H1 (cell line): Measurements from ENCODE around the gene SLC25A51. TPM values are rescaled to one million over a fixed set of nuclear protein-coding genes. Genes with fewer than 3 reads are reported as not detected.

Experiments used
- CTCF ChIA-PET: fragments of 300-600 bp; sonication (Branson Sonifier 250); formaldehyde crosslinking; loops from one replicate; lab custom pipeline; 2021; ENCODE audit not compliant: partially characterized antibody; lab: Charles Lee
- POLR2A ChIA-PET: fragments of 300-600 bp; sonication (Branson Sonifier 250); formaldehyde crosslinking; loops from one replicate; lab custom pipeline; 2021; ENCODE audit warnings: inconsistent platforms; ENCODE audit not compliant: partially characterized antibody; lab: Charles Lee
- DNase-seq, 2 experiments: peaks; one replicate each; pipeline versions ENCODE4 v3.0.0 to v3.0.0-alpha.2; 2010 to 2022; ENCODE audit warnings: low spot score in 2 of 2, low read depth in 1 of 2, mixed read lengths in 1 of 2
- FAIRE-seq: peaks from 2 replicates; lab custom pipeline; 2011; peaks lifted over from hg19 to GRCh38; lab: Jason Lieb, UNC
- H2AFZ ChIP-seq: 2 replicates; pipeline ENCODE4 v1.8.1; 2012; ENCODE audit warnings: low read length, inconsistent platforms
- H2AK5ac ChIP-seq: 2 replicates; pipeline ENCODE4 v1.6.1; 2013; ENCODE audit warnings: low read depth, low read length
- H2BK120ac ChIP-seq: replicated peaks from 2 replicates; pipeline ENCODE3; 2013; ENCODE audit warnings: low read depth, low read length, inconsistent platforms
- H2BK12ac ChIP-seq: 2 replicates; pipeline ENCODE4 v1.6.1; 2013; ENCODE audit warnings: low read depth, low read length
- H2BK15ac ChIP-seq: 2 replicates; pipeline ENCODE4 v1.6.1; 2013; ENCODE audit warnings: low read length
- H2BK20ac ChIP-seq: 2 replicates; pipeline ENCODE4 v1.6.1; 2013; ENCODE audit warnings: low read length
- H2BK5ac ChIP-seq: 2 replicates; pipeline ENCODE4 v1.6.1; 2013; ENCODE audit warnings: low read depth, low read length
- H3K14ac ChIP-seq: 2 replicates; pipeline ENCODE4 v1.6.1; 2013; ENCODE audit warnings: inconsistent platforms; ENCODE audit not compliant: insufficient read length
- H3K18ac ChIP-seq: 2 replicates; pipeline ENCODE4 v1.6.1; 2013; ENCODE audit warnings: low read length; ENCODE audit errors: extremely low read depth
- H3K23ac ChIP-seq: 2 replicates; pipeline ENCODE4 v1.6.1; 2013; ENCODE audit warnings: inconsistent platforms; ENCODE audit not compliant: insufficient read length
- H3K23me2 ChIP-seq: 2 replicates; pipeline ENCODE4 v1.6.1; 2013; ENCODE audit warnings: low read depth, low read length
- H3K27ac ChIP-seq: 2 replicates; pipeline ENCODE4 v1.6.1; 2011; ENCODE audit warnings: low read depth, low read length, inconsistent platforms
- H3K27me3 ChIP-seq, 4 experiments: replicated peaks in 1 of 4; 1 replicate in 1 of 4; 2 replicates in 3 of 4; pipeline versions ENCODE4 v1.6.1 to v1.8.1; 2011 to 2013; ENCODE audit warnings: low read length in 3 of 4, mild to moderate bottlenecking in 3 of 4, inconsistent platforms in 2 of 4, mixed read lengths in 2 of 4, moderate library complexity in 1 of 4; ENCODE audit not compliant: control insufficient read depth in 3 of 4, insufficient read depth in 3 of 4; ENCODE audit errors: extremely low read depth in 1 of 4
- H3K36me3 ChIP-seq, 4 experiments: 2 replicates each; pipeline versions ENCODE4 v1.6.1 to v1.8.1; 2011 to 2013; ENCODE audit warnings: mild to moderate bottlenecking in 4 of 4, low read length in 3 of 4, moderate library complexity in 2 of 4, control low read depth in 1 of 4, inconsistent platforms in 1 of 4; ENCODE audit not compliant: insufficient read depth in 4 of 4, control insufficient read depth in 2 of 4
- H3K4ac ChIP-seq: replicated peaks from 2 replicates; pipeline ENCODE3; 2013; ENCODE audit warnings: low read length, low read depth, mixed read lengths, inconsistent platforms; ENCODE audit not compliant: insufficient read length
- H3K4me1 ChIP-seq, 4 experiments: replicated peaks in 1 of 4; 1 replicate in 1 of 4; 2 replicates in 3 of 4; pipeline versions ENCODE4 v1.6.1 to v1.8.1; 2011 to 2013; ENCODE audit warnings: low read length in 3 of 4, inconsistent platforms in 2 of 4, mixed read lengths in 1 of 4; ENCODE audit not compliant: insufficient read depth in 4 of 4, control insufficient read depth in 3 of 4
- H3K4me2 ChIP-seq, 2 experiments: 2 replicates each; pipeline versions ENCODE4 v1.6.1 to v1.8.1; 2011 to 2013; ENCODE audit warnings: low read depth in 2 of 2, low read length in 2 of 2, control low read depth in 1 of 2, inconsistent platforms in 1 of 2, mild to moderate bottlenecking in 1 of 2; ENCODE audit not compliant: insufficient read depth in 1 of 2
- H3K4me3 ChIP-seq, 4 experiments: fragments of 200-600, 300-600 bp in 1 of 4; sonication (generic), shearing (Covaris generic), sonication (Bioruptor Twin) in 1 of 4; 2 replicates each; pipeline versions ENCODE4 v1.5.1 to v1.8.1; 2011 to 2016; ENCODE audit warnings: low read length in 4 of 4, low read depth in 3 of 4, control low read depth in 2 of 4, inconsistent platforms in 2 of 4, mild to moderate bottlenecking in 2 of 4, mixed read lengths in 1 of 4, moderate library complexity in 1 of 4; ENCODE audit not compliant: insufficient read depth in 2 of 4; ENCODE audit errors: extremely low read depth in 1 of 4
- H3K56ac ChIP-seq: replicated peaks from 2 replicates; pipeline ENCODE3; 2013; ENCODE audit warnings: low read depth, mild to moderate bottlenecking, mixed read lengths, low read length, inconsistent platforms; ENCODE audit not compliant: insufficient read length
- H3K79me1 ChIP-seq: 2 replicates; pipeline ENCODE4 v1.6.1; 2013; ENCODE audit warnings: low read depth, low read length, control low read depth
- H3K79me2 ChIP-seq, 2 experiments: 2 replicates each; pipeline versions ENCODE4 v1.6.1 to v1.8.1; 2012 to 2013; ENCODE audit warnings: low read length in 2 of 2, mild to moderate bottlenecking in 2 of 2, inconsistent platforms in 1 of 2; ENCODE audit not compliant: insufficient read depth in 2 of 2, control insufficient read depth in 1 of 2
- H3K9ac ChIP-seq, 4 experiments: replicated peaks in 1 of 4; 1 replicate in 1 of 4; 2 replicates in 3 of 4; pipeline versions ENCODE4 v1.6.1 to v1.8.1; 2011 to 2013; ENCODE audit warnings: low read depth in 3 of 4, low read length in 3 of 4, control low read depth in 2 of 4, mild to moderate bottlenecking in 2 of 4, moderate library complexity in 2 of 4, inconsistent platforms in 1 of 4; ENCODE audit errors: extremely low read depth in 1 of 4
- H3K9me3 ChIP-seq, 2 experiments: 2 replicates each; pipeline versions ENCODE4 v1.6.1 to v1.8.1; 2012 to 2013; ENCODE audit warnings: mild to moderate bottlenecking in 2 of 2, moderate library complexity in 2 of 2, control low read depth in 1 of 2, inconsistent platforms in 1 of 2, low read depth in 1 of 2, low read length in 1 of 2, mixed read lengths in 1 of 2; ENCODE audit not compliant: insufficient read depth in 2 of 2
- H4K20me1 ChIP-seq, 2 experiments: replicated peaks in 1 of 2; 2 replicates each; pipeline versions ENCODE3 to v1.8.1; 2011 to 2013; ENCODE audit warnings: inconsistent platforms in 2 of 2, low read length in 2 of 2, mild to moderate bottlenecking in 1 of 2; ENCODE audit not compliant: insufficient read depth in 2 of 2, control insufficient read depth in 1 of 2
- H4K5ac ChIP-seq: 2 replicates; pipeline ENCODE4 v1.6.1; 2013; ENCODE audit warnings: low read length, low read depth, mixed read lengths, inconsistent platforms; ENCODE audit not compliant: insufficient read length
- H4K8ac ChIP-seq: 2 replicates; pipeline ENCODE4 v1.8.0; 2013; ENCODE audit warnings: mild to moderate bottlenecking, moderate library complexity, low read length, inconsistent platforms; ENCODE audit not compliant: insufficient read depth; ENCODE audit errors: extremely low read depth
- H4K91ac ChIP-seq: replicated peaks from 2 replicates; pipeline ENCODE3; 2013; ENCODE audit warnings: low read length, mixed read lengths, inconsistent platforms; ENCODE audit not compliant: insufficient read length
- BRCA1 ChIP-seq: IDR thresholded peaks from 2 replicates; pipeline ENCODE4 v1.6.1; 2012; ENCODE audit warnings: low read depth, low read length, improper control_type of control experiment
- EGR1 ChIP-seq: IDR thresholded peaks from 2 replicates; pipeline ENCODE4 v1.6.1; 2011; ENCODE audit warnings: low read depth, low read length, borderline replicate concordance
- JUND ChIP-seq: IDR thresholded peaks from 2 replicates; pipeline ENCODE4 v1.6.1; 2011; ENCODE audit warnings: mild to moderate bottlenecking, improper control_type of control experiment, low read length
- SRF ChIP-seq: IDR thresholded peaks from 2 replicates; pipeline ENCODE4 v1.6.1; 2011; ENCODE audit warnings: mild to moderate bottlenecking, low read depth, low read length, moderate library complexity
- SUZ12 ChIP-seq: fragments of 200-600 bp; sonication (generic); IDR thresholded peaks from 2 replicates; pipeline ENCODE4 v1.6.1; 2012; ENCODE audit warnings: mild to moderate bottlenecking, inconsistent platforms, low read length, moderate library complexity, mixed read lengths
- TAF7 ChIP-seq: optimal IDR thresholded peaks from 2 replicates; pipeline ENCODE3; 2011; ENCODE audit warnings: low read depth, mild to moderate bottlenecking, inconsistent platforms, low read length, moderate library complexity, borderline replicate concordance
- WGBS, 2 experiments: shearing (Covaris generic) in 1 of 2; methylation state at CpG; one replicate each; pipeline versions ENCODE4 v1.1.6 to v1.1.7; 2013 to 2015; ENCODE audit warnings: low lambda C conversion rate in 2 of 2, mixed read lengths in 2 of 2, inconsistent platforms in 1 of 2, low coverage in 1 of 2, missing lambda C conversion rate in 1 of 2; ENCODE audit not compliant: insufficient replicate concordance in 2 of 2, insufficient coverage in 1 of 2, insufficient read length in 1 of 2; ENCODE audit errors: extremely low coverage in 1 of 2, missing lambda C conversion rate in 1 of 2; 5-methylcytosine and 5-hydroxymethylcytosine counted together
- polyA plus RNA-seq, 7 experiments: library from polyadenylated mRNA; depleted of rRNA in 3 of 7; stranded (reverse) in 5 of 7; unstranded in 2 of 7; fragments of >200 nt in 5 of 7; fragments of 200-250 nt in 2 of 7; gene quantifications; 1 replicate in 5 of 7; 2 replicates in 1 of 7; 4 replicates in 1 of 7; pipeline versions ENCODE4 v1.2.1 to v1.2.3, GENCODE V29; 2011 to 2013; ENCODE audit warnings: missing spikeins in 2 of 7, mixed read lengths in 2 of 7
- total RNA-seq: library from RNA; stranded (reverse); fragmentation: NEBNext Ultra II Directional; extraction: Animal tissue kit (Norgen Biotek cat#: 25700); gene quantifications from 2 replicates; pipeline ENCODE4 v1.2.1, GENCODE V29; 2021

SLC25A51 gene
- total and polyA plus RNA-seq, 2 of the 8 experiments (the other 6 are each of a cell fraction or from before 2014, with no cell fraction given): 8.0 to 14.5 TPM

DNA sequence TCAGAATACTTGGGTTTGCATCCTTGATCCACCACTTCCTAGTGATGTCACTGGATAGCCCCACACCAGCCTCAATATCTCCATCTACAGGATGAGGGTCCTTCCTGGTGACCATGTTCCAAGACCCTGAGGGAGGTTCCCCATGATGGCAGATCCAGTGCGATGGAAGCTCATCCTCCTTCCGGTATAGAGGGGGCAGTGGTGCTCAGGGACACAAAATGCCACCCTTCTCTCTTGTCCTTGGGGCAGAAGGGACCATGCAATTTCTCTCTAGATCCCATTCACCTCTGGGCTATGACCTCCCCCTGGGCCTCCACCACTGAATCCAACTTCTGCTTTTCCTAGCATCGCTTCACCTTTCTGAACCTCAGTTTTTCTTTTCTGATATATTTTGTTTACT is 5.4 kb upstream of the SLC25A51 start:
- no peaks in the 10 kb centered on the region for H3K79me2 ChIP-seq
- H3K4me2 ChIP-seq: no peak overlapping the region
- no peaks in the 10 kb centered on the region for H4K20me1 ChIP-seq
- no peak overlapping the region for H2AFZ ChIP-seq
- H3K9ac ChIP-seq: no peak overlapping the region
- H3K4me1 ChIP-seq: peaks cover 0 to 6% (median 4%) of the 10 kb centered on the region in 4 experiments; a peak in 3 of 7 replicates
- H3K27ac ChIP-seq: no peak overlapping the region
- H3K56ac ChIP-seq: no peak overlapping the region
- H2BK5ac ChIP-seq: no peak overlapping the region
- H2BK12ac ChIP-seq: no peak overlapping the region
- H3K36me3 ChIP-seq: no peaks in the 10 kb centered on the region
- peaks cover 0 to 3% (median 0%) of the 10 kb centered on the region in 4 experiments; a peak in 3 of 7 replicates for H3K27me3 ChIP-seq
- no peak overlapping the region for H3K4ac ChIP-seq
- ChIA-PET CTCF (interaction anchor here (0.9 to 2.2 kb wide), 3 partner anchors 9 to 179 kb away, joined by 3 to 5 read pairs (median 4); no protein-coding TSS in a partner anchor), POLR2A (no interaction called here)
- no peak for FAIRE-seq
- H3K9me3 ChIP-seq: no peaks in the 10 kb centered on the region
- H2BK20ac ChIP-seq: no peak overlapping the region
- H3K23me2 ChIP-seq: no peaks in the 10 kb centered on the region; the same call in 1 of the 2 replicates
- H2AK5ac ChIP-seq: no peak overlapping the region
- no peak overlapping the region for H3K23ac ChIP-seq
- 79% methylated on average over 3 of the region's 3 CpGs; no CpG with 5 or more reads in 1 of the 2 experiments for WGBS, 2 experiments
- H4K91ac ChIP-seq: no peak overlapping the region
- H4K5ac ChIP-seq: no peak overlapping the region
- no peak for TF ChIP-seq EGR1
- no peak for TF ChIP-seq JUND
- no peak for TF ChIP-seq TAF7
- TF ChIP-seq SRF: no peak
- TF ChIP-seq SUZ12: no peak
- TF ChIP-seq BRCA1: no peak
- TF ChIP-seq, all 59 proteins: peak for 0
- H2BK15ac ChIP-seq: no peak overlapping the region
- H2BK120ac ChIP-seq: no peak overlapping the region
- no peak overlapping the region for H3K4me3 ChIP-seq
- H3K14ac ChIP-seq: no peak overlapping the region
- no peak overlapping the region for H4K8ac ChIP-seq
- H3K79me1 ChIP-seq: no peaks in the 10 kb centered on the region
- H3K18ac ChIP-seq: no peak overlapping the region
- no peak for DNase-seq
